HPDE6-E6E7 (cell line): Measurements from ENCODE around the gene BABAM2.

Experiments used
- DNase-seq: peaks from one replicate; pipeline ENCODE4 v3.0.0; 2011; ENCODE audit warnings: missing footprints; ENCODE audit errors: extremely low spot score

BABAM2 gene

DNA sequence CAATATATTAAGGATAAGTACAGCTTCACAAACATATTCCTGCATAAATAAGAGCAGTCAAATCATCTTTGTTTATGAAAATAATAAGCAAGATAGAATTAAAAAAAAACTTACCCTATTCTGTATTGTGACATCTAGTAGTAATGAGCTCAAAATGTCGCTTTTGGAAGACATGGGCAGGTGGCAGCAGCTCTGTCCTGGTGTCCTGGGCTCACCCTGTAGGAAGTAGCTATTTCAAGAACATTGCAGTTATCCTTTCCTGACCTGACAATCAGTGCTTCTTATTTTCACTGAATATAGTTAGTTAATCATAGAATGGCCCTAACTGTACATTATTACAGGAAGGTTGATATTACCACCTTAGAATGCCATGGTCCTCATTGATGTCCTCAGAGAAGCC lies 229.1 kb downstream of the BABAM2 start:
- DNase-seq: no peak

DNA sequence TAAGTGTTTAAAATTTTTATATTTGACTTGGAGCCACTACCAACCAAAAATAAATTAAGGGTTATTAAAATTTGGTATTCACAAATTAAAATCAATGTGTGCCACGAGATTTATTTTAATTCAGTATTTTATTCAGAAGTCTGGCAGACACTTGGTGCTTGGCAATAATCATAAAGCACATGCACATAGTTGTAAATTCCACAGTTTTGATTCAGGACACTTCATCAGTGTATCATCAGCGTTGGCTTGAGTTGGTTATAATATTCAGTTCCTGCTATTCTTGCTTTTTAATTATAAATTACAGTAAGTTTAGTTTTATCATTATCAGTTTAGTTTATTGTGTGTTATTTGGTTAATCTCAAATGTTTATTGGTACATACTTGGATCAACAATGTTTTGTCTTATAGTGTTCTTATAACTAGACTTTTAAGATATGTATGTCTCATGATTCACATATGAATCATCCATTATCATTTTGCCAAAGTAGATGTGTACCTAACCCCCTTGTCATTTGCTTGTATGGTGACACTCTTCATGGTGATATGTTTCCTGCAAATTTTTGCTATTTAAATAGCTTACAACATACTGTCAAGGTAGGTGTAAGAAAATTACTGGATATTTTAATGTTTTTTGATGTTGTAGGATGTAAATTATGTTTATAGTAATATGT lies 237.9 kb downstream of the BABAM2 start:
- DNase-seq: no peak

DNA sequence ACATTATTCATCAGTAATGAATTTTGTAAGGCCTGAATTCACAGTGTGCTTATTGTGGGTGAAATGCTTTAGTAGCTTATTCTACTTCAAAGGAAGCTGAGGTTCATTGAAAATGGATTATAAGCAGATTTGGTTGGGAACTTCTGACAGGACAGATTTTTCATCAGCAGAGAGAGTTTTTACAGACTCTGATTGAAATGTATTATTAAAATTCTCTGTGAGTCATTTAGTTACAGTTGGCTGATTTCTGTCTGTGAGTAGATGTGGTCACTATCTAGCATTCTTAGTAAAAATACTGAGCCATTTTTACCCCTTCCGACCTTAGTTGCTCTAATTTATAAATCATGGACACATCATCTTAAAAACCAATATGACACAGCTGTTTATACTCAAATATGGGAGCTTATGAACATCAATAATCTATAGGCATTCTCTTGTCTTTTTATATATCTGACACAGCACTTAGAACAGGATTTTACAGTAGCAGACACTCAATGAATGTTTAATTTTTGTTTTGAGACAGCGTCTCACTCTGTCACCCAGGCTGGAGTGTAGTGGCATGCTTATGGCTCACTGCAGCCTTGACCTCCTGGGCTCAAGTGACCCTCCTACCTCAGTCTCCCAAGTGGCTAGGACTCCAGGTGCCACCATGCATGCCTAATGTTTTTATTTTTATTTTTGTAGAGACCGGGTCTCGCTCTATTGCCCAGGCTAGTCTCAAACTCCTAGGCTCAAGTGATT lies 239.6 kb downstream of the BABAM2 start:
- DNase-seq: no peak

DNA sequence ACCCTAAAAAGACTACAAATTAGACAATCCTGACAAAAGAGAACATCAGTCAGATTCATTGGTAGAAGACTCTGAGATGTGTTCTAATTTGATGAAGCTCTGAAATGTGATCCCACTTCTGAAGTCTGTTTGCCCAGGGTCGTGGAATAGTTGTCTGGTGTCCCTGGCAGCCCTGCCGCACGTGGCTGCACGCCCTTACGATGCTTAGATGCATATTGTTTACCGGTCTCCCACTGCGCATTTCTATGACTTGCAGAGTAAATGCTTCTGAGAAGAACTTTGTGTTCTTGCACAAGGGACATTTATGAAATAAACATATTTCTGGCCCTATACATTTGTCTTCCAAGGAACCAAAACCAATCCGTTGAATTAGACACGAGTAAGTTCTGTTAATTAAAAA lies 243.2 kb downstream of the BABAM2 start:
- DNase-seq: no peak

DNA sequence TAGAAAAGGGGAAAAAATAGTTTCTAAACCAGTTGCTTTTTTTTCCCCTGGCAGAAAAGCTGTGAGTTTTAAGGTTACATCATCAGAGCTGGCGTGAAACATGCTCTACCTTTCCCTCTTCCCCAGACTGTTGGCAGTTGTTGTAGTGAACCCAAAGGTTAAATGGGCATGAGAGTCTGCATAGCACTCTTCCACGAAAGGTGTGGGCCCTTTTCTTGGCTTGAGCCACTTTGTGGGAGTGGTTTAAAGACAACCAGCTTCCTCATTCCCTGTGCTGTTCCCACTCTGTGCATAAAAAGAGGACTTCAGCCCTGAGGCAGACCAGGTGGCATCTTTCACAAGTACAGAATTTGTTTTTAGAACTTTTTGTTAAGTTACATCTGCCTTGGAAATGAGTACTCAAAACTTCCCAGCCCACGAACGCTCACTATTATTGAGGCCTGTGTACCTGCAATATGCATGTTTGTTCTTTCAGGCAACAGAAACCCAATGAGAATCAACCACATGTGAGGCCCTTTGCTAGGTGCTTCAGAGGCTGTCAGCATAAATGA lies 243.8 kb downstream of the BABAM2 start:
- DNase-seq: peak; percentile 7

DNA sequence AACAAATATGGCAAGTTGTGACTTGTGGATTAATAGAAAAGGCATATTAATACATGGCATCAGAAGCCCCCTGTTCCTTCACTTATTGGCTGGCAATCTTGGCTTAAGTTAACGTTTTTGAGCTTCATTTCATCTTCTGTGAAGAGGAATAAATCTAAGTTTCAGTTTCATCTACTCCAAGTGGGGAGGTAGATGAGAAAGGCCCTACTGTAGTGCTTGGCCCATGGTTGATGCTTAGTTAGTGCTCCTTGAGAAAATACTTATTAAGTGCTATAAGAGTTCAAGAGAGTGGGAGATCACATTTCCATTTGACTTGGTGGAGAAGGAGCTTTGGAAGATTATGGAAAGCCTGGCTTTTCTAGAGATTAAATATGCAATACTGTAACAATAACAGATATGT lies 244.3 kb downstream of the BABAM2 start:
- DNase-seq: no peak

DNA sequence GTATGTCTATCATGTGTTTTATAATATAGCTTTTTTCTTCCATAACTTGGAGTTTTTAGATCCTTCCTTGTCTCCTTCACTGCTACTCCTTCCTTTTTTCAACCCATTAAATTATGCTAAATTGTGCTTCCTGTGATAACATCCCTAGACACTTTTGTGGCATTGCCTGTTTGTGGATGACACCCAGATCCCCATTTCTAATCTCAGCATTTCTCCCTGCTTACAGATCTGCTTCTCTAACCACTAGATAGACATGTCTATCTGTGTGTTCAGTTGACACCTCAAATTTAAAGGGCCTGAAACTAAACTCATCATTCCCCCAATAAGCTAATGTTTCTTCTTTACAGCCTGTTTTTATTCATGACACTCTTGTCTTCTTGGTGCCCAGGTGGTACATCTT lies 244.8 kb downstream of the BABAM2 start:
- no peak for DNase-seq

DNA sequence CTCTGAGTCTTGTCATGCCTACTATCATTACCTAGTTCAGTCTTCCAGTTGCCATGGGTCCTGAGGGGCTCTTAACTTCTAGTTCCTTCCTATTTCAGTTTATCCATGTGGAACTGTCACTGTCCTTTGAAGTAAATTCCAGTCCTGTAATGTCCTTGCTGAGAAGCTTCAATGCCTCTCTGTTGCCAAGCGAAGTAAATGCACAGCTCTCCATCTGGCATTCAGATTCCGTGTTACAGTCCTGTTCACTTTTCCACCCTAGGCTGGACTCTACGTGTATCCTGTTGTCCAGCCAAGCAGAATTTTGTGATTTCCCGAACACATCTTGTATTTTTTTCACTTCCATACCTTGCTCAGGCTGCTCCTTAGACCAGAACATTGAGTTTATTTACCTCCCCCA lies 245.3 kb downstream of the BABAM2 start:
- no peak for DNase-seq

DNA sequence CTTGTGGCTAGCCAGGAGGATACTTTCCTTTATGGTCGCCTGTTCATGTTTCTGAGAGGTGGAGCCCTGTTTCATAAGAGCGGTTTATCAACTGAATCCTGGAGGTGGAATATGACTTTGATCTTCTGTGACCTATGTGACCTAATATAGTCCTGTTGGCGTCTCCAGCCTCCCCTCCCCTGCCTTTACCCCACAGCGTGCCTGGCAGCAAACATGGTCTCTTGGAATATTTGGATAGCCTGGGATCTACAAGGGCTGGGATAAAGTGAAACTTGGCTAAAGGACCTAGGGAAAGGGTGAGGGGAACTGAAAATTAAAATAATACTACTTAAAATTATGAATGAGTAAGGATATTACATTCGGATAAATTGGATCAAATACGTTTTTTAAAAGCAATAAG lies 246.0 kb downstream of the BABAM2 start:
- DNase-seq: no peak

DNA sequence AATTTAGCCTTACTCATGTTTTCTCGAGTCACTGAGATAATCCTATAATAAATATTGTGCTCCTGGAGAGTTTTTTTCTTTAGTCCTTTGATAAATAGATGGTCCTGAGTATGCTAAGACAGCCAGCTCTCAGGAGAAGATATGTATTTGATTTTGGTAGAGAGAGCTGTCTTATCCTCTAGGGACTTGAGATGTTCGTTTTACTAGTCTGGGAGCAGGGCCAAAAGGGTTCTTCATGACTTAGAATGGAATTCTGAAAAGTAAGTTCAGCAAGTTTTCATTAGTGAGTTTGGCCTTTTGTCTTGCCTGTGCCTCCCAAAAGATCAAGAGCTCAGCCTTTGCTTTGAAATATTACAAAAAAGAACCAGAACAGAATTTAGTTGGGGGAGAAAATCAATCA lies 246.7 kb downstream of the BABAM2 start:
- no peak for DNase-seq

DNA sequence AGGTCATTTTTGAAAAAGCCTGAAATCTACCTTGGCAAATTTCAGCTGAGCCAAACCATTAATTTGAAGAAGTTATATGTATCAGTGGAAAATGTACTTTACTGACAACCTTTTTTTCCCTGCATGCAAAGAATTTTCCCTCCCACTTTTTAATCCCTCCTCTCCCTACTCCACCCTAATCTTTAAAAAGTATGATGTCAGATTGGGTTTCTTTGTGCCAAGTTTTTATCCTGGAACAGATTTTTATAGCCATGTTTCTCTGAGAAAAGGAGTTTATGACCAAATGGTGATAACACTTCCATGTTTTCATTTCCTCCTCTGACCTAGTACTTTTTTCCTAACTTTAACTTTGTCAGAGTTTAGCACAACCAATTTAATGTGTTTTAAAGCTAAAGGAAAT lies 251.9 kb downstream of the BABAM2 start:
- no peak for DNase-seq

DNA sequence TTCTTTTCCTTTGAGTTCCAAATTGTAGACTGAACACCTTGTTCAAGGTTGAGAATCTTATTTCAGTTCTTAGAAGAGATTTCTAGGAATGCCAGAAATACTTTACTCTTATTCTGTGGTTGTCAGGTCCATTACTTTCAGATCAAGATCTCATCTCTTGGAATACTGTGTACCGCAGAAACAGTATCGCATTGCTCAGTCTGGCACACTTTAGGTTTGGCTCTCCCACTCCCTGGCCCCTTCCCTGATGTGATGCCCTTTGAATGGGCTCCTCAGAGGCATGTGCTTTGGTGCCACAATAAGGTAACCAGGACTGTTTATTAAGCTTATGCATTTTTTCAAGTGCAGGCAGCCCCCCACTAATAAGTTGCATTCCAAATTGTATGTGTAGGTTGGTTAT lies 257.5 kb downstream of the BABAM2 start:
- no peak for DNase-seq

DNA sequence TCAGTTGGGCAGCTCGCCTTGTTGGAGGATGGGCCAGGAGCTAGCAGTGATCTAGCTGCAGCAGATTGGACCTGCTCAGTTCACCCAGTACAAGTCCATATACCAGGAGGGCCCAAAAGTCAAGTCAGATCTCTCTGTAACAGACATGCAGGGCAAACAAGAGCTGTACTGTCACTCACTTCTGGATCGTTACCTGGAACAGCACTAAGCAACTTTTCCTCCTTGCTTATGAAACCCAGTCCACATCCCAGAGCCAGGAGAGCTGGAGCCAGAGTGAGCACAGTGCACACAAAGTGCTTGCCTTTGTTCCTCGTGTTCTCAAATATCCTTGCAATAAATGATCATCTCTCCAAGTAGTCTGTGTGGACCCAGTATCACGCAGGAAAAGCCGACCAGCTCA lies 258.0 kb downstream of the BABAM2 start:
- DNase-seq: no peak

DNA sequence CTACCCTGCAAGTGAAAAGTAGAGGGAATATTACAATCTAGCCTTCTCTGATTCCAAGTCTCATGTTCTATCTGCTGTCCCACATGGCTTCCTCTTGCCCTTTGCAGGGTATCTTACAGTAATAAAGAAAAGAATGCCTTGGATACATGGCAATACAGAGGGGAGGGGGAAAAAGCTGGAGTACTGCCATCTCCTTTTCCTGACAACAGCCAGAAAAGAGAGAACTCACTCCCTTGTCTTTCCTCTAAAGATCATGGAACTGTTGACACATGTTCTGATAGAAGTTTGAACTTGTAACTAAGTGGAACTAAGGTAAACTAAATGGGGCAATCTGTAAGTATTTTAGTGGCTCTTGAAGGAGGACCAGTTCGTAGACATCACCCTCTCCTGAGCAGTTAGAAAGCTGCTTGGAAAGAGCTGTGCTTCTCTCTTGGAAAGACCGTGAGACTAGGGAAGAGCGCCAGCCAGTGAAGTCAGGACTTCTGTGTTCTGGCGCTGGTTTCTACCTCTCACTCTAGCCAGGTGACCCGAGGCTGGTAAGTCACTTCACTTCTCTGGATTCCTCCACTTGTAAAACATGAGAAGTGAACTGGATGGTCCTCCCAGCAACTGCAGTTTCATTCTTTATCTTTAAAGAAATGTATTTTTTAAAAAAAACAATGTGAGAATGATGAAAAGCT lies 259.8 kb downstream of the BABAM2 start:
- no peak for DNase-seq

DNA sequence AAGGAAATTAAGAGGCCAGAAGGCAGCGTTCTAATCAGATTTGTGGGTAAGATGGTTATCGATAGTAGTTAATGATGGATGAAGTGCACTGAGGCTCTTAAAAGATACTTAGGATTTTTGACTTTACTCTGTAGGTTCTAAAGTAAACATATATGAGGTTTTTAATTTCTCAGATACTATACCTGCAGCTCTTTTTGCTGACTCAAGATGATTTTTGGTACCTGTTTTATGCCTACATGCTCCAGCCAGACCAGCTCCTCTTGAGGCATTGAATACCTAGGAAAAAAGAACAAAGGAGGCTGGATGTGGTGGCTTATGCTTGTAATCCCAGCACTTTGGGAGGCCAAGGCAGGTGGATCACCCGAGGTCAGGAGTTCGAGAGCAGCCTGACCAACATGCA lies 260.5 kb downstream of the BABAM2 start:
- no peak for DNase-seq

DNA sequence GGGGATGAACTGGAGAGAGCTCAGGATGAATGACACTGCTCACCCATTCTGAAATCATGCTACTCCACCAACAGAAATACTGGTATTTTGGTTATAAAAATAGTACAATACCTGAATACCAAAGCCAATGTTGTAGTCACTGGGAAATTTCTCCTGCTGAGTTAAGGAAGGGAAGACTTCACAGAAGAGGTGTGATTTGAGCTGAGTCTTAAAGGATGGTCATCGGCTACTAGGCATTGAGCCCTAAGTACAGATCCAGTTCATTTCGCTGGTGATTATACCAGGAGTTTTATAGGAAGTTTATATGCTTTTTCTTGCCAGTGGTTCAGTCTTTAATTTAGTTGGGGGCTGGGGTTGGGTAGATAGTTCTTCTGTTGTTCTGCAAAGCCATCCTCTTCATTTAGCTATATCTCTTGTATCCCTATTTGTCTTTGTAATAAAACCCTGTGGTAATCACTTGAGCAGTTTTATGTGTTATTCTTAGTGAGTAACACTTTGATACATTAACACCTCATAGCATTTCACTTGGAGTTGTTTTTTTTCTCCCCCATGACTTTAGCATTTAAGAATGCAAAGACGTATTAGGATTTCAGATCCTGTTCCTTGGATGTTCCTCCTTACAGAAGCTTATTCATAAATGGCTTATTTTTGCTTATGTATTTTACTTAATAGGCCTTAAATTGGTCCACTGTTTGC lies 262.2 kb downstream of the BABAM2 start:
- DNase-seq: no peak

DNA sequence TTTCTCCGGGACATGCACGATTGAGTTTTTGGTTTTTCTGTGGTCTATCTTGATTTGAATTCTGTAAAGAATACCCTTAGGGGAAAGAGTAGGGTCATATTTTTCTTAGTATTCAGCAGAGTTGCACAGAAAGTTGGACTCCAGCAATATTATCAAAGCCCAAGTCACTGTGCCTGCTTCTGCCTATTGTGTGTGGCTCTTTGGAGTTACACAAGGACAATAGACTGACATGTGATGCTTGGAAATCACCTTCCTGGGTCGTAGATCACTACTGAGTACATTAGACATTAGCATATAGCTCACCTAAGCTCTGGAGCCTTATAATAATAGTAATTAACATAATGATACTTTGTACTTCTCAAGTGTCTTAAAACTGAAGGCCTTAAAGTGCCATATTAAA lies 263.3 kb downstream of the BABAM2 start:
- no peak for DNase-seq

DNA sequence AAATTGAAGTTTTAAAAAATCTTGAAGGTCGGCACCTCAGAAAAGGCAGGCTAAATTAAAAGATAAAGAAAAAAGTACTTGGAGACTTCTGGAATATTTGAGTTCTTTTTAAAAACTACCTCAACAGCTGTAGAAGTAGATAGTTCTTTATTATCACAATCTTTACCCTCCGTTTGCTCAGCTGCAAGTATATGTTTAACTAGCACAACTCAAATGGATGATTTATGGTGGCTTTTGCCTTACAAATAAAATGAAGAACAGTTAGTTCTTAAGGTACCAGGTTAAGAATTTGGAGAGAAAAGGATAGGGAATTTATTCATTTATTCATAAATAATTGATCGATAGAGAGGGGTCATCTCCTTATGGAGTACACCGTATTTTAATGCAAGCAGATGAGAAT lies 264.6 kb downstream of the BABAM2 start:
- DNase-seq: no peak

DNA sequence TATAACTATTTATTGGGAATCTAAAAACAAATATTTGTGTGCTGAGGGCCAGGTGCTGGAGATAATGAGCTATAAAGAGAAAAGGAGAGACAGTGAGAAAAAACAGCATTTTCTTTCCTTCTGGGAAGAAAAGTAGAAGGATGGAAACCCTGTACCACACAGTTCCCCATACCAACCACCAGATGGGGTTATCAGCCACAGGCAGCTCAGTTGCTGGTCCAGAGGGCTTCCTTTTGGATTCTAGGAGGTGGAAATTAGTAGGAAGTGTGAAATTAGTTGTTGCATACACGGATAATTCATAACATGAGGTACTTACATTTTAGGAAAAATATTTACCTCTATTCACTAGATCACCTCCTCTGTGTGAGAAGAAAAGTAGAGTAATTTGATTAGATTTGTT lies 265.1 kb downstream of the BABAM2 start:
- no peak for DNase-seq

DNA sequence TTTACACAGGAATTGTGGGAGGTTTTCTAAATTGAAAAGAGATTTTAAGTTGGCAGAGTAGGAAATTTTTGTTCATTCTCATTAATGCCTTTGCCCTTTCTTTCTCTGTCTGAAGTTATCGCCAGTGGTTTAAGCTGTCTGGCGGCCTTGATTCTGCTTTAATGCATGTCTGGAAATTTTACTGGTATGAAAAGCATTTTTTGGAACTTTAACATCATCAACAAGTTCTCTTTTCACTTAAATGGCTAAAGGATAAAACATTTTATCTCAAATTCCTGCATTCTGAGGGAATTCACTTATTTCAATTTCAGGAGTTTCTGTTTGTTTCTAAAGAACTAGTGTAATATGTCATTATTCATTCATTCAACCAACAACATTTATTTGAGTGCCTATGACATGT lies 268.3 kb downstream of the BABAM2 start:
- no peak for DNase-seq

DNA sequence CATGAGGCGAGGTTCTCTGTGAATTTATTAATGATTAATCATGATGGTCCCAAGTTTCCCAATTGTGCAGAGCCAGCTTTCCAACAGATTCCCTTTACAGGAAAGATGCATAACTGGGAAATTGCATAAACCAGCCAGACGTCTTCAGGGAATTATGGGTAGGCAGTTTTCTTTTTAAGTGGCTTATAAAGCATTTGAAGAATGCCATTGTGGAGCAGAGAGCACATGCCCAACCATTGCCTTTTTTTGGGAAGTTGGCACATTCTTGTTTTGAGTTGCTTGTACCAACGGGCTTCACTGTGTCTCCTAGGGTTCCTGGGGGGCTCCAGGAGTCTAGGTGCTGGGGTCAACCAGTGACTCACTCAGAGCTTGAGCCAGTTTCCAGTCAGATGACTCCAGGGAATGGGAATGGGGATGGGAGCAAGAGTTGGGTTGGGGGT lies 270.5 kb downstream of the BABAM2 start:
- DNase-seq: no peak

DNA sequence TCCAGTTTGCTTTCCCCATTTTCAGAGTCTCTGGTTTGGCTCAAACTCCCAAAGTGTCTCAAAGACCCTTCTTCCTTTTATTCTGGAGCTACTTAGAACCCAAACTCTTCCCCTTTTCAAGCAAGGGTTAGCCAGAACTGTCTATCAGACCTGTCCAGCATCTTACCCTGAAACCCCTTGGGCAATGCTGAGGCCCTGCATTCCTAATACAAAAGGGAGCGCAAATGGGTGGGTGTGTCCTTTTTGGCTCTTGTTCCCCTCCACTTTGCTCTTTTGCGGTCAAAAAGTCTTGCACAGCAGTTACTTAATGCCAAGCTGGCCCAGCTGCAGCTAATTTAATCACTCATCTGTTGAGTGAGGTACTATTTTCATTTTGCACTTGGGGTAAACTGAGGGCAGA lies 270.9 kb downstream of the BABAM2 start:
- DNase-seq: no peak
